HG02623 (cell line): ENCODE measurements around the gene TEAD1.

Source experiments
- ATAC-seq: cut with Tn5 transposase; IDR thresholded peaks from one replicate; pipeline ENCODE4 v1.9.1; 2021; ENCODE audit warnings: moderate library complexity; ENCODE audit not compliant: unreplicated experiment

The TEAD1 gene

DNA sequence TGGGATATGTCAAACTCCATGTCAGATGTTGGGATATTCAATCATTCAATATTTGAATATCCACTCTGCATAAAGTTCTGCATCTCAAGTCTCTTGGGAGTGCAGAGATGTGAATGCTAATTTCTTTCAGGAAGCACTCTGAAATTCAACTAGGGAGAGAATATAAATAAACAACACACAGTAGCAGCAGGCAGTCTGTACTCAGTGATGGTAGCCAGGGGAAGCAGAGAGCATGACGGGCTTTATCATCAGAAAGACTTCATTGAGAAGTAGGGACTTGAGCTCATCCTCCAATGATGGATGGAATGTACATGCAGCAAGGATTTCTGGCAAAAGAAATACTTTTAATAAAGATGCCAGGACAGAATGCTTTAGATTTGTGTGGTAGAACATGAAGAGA, 9.8 kb upstream of the TEAD1 start:
- no peak for ATAC-seq

DNA sequence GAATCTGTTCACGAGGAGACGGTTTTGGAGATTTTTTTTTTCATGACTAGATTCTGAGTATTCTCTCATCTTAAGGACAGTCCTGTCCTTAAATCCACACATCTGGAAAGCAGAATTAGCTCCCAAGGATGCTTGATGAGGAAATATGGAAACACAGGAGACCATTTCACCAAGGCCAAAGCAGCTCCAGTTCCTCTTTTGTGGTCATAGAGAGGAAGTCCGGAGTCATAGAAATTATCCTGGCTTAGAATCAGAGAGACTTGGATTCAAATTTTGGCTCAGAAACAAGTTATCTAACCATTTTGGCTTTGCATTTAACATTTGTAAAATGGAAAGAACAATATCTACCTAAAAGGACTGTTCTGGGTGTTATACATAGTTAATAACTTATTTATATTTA, 7.3 kb upstream of the TEAD1 start:
- no peak for ATAC-seq

DNA sequence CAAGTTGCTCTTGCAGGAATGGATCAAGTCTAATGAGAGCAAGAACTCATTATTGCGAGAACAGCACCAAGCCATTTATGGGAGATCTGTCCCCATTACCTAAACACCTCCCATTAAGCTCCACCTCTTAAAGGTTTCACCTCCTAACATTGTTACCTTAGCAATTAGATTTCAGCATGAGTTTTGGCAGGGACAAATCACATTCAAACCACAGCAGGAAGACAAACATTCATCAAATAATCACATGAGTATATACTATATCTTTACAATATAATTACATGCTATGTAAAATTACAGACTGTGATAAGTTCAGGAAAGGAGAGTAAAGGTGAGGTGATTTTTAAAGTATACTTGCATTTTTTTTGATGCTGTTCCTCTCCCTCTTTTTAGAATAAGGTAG, 6.6 kb upstream of the TEAD1 start:
- ATAC-seq, result no peak

DNA sequence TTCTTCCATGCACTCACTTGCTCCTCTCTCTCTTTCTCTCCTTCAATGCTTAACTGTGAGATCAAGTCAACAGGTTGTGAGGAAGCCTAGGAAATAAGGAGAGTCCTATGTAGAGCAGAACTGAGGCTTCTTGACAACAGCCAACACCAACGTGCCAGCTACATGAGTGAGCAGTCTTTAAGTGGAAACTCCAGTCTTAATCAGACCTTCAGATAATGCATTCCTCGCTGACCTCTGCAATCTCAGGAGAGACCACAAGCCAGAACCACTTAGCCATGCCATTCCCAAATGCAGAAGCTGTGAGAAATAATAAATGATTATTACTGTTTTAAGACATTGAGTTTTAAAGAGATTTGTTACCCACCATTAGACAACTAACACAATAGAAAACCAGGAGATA, 6.1 kb upstream of the TEAD1 start:
- no peak for ATAC-seq

DNA sequence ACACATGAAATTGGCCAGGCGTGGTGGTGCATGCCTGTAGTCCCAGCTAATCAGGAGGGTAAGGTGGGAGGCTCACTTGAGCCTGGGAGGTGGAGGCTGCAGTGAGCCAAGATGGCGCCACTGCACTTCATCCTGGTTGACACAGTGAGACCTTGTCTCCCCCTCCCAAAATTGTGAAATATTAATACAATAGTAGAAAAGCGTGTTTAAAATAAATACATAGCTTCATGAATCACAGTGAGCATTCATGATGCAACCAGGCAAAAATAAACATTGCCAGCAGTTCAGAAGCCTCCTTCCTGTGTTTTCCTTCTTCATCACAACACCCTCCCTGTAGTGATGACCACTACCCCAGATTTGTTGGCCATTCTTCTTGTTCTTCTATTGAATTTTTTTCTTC, 4.3 kb upstream of the TEAD1 start:
- ATAC-seq, result no peak

DNA sequence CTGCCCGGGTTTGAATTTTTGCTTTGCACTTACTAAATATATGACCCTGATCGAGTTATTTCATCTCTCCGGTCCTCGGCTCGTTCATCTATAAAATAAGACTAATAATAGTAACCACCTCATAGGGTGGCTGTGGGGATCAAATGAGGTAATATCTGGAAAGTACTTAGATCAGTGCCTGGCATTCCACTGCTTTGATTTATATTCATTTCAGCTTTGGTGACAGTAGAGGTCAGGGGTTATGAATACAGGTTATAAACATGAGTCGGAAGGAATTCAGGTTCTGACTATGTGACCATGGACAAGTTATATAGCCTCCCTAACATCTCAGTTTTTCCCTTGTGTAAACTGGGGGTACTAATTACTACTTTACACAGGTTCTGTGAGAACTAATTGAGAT, 2.9 kb upstream of the TEAD1 start:
- no peak for ATAC-seq

DNA sequence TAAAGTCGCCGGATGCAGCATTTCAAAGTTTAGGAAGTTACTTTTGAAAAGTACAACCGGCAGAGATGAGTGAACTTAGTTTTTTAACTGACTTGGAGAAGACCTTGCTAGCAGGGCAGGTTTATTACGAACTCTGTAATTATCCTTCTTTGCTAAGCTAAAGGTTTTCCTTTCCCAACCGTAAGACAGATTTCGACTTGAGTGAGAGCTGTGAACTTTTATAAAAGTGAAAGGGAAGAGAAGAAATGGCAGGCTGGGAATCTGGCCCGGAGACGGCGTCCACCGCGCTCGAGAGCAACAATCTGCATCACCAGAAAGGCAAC, 659 bp upstream of the TEAD1 start:
- ATAC-seq, result no peak

DNA sequence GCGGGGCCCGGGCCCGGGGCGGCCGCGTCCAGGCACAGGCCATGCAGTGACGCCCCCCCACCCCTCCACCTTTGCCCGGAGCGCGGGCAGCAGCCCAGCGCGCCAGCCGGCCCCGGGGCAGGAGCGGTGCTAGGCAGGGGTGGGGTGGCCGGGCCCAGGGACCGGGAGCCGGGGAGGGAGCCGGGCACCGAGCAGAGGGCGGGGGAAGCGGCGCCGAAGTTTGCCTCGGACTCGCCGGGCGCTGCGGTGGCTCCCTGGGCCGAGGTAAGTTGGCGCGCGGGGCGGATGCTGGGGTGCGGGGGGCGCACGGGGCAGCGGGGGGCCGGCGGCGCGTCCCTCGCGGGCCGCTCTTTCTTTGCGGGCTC, 332 bp downstream of the TEAD1 start:
- peak; percentile 28 for ATAC-seq

DNA sequence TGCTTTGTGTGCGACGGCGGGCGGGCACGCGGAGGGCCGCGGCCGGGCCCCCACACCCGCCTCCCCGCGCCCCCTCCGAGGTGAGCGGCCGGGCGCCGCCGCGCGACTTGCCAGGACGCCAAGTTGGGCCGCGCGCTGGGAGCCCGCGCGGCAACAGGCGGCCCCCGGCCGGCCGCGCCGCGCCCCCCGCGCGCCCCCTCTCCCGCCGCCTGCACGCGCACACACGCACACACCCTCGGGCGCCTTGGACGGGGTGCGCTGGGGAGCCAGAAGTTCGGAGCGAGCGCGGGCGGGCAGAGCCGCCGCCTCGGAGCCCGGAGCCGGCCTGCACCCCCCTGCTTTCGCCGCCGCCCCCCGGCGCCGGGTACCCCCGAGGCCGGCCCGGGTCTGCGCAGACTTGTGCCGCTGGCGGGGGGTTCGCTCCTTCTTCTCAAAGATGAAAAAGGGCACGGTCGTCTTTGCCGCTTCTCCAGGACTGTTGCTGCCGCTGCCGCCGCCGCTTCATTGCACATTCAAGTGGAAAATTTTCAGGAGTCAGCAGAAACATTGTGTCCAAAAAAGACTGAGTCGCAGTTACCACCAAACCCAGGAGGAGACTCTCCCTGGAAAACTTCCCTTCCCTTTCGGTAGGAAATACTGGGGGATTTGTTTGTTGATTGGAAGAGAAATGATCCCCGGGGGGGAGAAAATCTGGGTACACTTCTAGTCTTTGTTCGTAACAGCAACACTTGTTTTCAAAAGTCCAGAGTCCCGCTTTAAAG, 895 bp downstream of the TEAD1 start:
- ATAC-seq, result no peak

DNA sequence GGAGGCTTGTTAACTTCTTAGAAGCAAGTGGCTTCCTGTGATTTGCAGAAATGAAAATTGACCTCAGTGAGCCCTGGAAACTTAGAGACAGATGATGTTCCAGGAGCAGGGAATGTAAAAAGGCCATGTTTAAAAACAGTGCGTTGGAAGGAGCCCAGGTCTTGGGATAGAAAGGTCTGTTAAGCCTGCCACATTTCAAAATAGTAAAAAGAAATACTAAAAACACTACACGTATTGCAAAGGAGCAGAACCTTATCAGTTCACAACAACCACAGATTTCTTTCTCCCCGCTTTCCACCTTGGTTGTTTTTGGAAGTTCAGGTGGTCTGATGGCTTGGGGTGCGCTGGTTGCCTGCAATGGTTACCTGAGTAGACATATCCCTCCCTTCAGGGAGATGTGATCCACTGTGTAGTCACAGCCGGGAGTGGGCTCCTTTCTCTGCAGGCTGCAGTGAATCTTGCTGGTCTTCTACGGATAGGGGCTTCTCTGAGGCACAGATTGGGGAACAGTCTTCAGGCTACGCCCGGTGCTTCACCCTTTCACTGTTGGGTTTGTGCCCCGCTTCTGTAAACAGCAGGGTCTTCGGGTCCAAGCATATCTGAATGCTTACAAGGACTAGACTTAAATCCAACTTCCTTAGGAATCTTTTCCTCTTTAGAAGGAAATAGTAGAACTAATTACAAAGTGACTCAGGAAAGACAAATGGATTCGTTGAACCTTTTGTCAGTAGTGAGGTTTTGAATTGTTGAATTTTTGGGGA, 1.9 kb downstream of the TEAD1 start:
- ATAC-seq, result no peak

DNA sequence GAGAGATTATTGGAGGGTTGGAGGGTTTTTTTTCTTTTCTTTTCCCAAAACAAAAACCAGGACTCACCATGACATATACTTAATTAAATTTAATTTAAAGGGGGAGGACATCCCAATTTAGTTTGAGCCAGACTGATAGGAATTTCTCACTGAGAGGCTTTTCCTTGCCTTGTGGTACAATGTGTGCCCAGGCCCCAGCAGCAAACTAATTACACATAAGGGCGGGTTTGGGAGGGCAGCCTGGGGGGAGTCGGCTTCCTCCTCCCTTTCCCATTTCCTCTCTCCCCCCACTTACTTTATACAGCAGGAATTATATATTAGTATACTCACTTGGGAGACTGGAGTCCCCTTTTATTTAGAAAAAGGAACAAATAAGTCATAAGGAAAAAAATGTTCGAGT, 2.9 kb downstream of the TEAD1 start:
- no peak for ATAC-seq

DNA sequence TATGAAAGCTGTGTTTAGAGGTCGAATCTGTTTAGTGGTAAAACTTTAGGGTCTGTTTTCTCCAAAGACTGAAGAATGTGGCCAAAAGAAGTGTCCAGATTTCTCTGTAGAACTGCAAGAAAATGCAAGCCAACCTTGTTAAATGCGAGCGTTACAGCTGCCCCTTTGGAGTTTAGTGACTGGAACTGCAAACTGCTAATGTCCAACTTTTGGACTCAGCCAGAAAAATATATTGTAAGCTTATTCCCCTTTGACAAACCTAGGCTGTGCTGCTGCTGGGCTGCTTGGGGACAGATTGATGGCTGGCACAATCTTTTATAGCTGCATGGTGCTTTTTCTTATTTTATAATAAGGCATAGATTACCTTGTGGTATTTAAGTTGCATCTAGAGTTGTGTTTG, 3.9 kb downstream of the TEAD1 start:
- ATAC-seq, result no peak

DNA sequence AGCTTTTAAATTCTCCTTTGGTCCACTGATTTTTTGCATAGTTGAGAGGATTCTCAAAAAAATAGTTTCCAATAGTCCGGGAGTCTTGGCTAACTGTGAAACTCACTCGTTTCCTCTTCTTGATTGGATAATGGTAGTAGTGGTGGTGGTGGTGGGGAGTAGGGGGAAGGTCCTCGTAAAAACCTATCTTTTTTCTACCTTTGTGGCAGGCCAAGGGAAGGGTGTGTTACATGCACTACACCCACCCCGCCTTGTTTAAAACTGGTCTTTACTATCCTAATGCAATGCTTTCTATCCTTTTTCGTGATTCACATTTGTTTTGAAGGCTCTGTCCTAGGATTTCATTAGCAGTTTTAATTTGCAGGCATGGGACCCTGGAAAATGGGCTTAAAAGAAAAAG, 4.8 kb downstream of the TEAD1 start:
- ATAC-seq, result no peak

DNA sequence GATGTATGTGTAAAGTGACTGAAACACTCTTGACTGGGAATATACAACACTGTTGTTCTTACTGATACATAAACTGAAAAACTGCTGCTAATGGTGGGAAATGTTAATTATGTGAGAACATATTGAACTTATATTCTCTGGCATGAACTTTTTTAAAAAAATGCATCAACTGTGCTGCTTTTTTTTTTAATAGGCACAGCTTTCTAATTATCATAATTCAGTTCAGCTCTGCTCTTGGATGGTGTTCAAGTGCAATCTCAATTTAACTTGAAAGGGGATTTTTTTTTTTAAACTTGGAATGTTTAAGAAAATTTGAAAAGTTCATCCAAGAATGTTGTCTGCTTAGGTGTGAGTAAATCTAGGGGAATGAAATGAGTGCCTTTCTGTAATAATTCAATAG, 5.2 kb downstream of the TEAD1 start:
- ATAC-seq, result no peak

DNA sequence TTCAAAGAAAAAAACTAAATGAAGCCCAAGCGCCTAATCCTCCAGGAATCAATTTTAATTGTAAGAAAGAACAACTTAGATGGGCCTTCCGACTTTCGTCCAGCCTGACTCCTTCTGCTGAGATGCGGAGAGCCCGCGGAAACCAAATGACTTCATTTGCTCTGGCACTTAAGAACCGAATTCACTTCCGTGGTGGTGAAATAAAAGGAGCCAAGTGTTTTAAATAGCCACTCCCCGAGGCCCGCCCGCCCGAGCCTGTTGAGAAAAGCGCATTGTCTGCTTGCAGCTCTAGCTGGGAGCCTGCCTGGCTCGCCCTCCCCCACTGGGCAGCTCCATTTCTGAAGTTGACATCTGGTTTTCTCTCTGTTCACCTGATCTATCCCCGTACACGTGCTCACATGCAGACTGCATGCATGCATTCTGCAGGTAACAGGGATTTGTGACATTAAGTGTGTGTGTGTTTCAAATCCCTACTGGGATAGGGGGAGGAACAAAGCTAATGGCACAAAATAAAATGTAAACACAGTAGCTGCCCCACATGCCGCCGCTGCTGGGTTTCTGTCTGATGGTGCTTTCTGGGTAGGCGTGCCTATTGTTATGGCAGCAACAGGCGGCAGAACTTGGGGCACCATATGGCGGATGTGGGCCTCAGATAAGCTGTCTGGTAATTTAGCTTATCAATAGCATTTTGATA, 6.2 kb downstream of the TEAD1 start:
- no peak for ATAC-seq

DNA sequence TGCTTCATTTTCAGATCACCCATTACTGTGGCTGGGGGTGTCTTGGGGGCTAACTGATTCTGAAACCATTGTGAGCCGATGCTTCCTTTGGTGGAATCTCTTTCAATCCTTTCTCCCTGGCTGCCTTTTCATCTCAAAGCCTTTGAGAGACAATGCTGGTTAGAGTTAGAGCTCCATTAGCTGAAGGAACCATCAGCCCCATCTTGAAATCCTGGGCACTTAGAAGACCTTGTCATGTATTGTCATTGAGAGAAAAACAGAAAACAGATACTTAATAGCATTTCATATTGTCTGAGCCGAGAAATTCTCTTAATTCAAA, 6.7 kb downstream of the TEAD1 start:
- no peak for ATAC-seq

DNA sequence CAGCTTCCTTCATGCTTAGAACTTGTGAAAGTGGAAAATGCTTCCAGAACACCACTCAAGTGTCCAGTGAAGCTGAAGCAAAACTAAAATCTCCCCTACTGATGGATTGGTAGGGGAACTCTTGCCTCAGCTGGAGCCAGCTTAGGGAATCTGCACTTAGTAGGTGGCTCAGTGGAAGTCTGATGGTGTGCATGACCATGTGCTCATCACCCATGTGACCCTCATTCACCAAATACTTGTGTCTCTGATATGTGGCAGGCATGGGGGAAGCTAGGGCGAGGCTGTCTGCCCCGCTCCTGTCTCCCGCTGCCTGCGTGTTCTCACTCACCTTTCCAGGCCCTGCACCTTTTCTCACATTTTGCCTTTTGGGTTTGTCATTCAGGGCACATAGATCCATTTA, 7.2 kb downstream of the TEAD1 start:
- no peak for ATAC-seq

DNA sequence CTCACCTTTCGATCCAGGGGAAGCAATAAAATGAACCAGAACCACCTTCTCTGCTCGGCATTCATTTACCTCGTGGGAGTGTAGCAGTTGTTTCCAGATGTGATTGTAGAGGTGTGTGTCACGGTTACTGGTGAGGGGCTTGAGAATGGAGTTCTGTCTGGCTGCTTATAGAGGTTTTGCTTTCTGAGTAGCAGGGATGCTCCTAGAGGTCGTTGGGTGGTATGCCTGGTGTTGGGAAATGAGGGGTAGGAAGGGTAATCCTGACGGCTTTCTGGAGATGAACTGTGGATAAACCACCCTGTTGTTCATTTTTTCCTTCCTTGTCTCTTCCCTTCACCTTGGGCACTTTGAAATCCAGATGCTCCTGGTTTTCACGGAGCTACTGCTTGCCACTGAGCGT, 8.1 kb downstream of the TEAD1 start:
- ATAC-seq, result no peak

DNA sequence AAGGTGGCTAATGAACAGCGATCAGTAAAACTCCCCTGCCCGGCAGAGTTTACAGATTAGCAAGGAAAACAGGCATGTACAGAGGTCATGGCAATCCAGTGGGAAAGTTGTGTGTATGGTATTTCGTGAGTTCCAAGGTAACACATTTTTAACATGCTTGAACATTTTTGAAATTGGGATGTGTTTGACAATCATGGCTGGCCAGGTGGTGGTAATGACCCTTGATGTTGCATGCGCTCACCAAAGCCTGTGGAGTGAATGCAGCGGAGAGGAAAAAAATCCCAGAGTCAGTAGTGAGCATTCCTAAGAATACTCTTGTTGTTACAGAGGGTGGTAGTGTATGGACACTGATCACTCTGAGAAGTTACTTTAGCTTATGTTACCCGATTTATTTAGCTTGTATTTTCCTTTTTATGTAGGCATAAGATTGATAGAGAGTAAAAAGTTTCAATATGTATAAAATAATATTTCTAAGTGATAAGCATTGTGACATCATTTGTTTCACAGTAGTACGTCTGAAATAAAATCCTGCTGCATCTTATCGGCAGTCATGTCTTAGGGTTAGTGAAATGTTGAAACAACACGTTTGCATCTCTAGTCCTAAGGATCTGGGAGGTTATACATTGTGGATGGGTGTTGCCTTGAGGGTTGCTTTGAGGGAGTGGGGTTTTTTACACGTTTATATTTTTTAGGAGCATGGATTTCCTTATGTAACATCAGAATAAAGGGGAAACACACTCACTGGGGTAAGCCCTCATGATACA, 8.7 kb downstream of the TEAD1 start:
- no peak for ATAC-seq

DNA sequence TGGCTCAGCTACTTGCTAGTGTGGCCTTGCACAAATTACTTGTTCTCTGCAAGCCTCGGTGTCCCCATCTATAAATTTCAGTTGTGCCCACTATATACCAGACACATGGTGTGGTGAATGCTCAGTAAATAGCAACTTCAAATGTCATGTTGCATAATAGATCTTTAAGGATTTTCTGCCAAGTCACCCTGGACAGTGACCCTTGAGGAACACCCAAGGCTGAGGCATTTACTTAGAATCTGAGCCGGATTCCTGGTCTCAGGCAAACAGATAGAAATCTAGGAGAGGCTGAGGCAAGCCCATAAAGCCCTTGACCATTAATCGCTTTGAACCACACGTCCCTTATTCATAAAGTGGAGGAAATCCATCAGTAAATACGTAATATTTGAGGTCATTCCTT, 9.7 kb downstream of the TEAD1 start:
- ATAC-seq, result no peak

DNA sequence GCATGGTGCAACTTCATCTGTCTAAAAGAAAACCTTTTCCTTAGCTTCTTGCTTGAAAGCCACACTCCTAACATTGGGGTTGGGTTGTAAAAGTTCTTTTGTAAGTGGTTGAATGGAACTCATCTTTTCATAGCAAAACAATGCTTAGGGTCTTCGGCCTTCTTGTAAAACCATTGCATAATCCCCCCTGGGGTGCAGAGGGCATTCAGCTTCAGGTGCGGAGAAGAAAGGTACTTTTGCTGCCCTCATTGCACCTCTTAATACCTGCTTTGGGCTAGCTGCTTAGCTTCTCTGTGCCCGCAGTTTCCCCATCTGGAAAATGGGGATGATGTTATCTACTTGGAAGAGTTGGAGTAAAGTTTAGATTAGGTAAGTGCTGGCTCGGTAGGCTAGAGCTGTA, 10.1 kb downstream of the TEAD1 start:
- ATAC-seq, result no peak

DNA sequence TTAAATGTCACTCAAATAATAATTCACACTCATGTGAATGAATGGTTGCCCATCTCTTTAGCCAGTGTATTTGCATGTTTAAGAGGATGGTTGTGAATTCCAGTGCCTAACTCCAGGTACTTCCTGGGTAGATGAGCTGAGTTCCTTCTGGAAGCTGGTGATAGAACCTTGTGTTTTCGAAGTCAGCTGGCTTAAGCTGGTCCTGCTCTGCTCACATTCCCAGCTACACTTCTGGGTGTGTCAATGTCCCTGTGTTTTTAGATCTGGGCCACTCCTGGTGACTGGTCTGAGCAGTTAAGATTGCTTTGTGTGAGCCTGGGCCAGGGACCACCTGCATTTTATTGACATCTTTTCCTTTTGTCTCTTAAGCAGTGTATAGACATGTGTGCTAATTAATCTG, 10.6 kb downstream of the TEAD1 start:
- no peak for ATAC-seq
